ENCODE results near the gene CDH13. TPM values are rescaled to one million over a fixed set of nuclear protein-coding genes. Genes with fewer than 3 reads are reported as not detected.

The CDH13 gene
- total and polyA plus RNA-seq, 2 of the 8 experiments (the other 6 are each of a cell fraction or from before 2014, with no cell fraction given) = 2.3 to 2.4 TPM

DNA sequence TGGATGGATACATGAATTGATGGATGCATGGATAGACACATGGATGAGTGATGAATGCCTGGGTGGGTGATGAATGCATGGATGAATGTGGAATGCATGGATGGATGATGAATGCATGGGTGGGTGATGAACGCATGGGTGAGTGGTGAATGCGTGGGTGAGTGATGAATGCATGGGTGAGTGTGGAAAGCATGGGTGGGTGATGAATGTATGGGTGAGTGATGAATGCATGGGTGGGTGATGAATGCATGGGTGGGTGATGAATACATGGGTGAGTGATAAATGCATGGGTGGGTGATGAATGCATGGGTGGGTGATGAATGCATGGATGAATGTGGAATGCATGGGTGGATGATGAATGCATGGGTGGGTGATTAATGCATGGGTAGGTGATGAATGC, 1097.1 kb downstream of the CDH13 start:
- DNase-seq (ENCODE audit: low read depth in 1 of 2, low spot score in 2 of 2) (no peak), FAIRE-seq (no peak)
- Histone ChIP-seq H3K56ac (replicated peaks; ENCODE audit: insufficient read length, low read depth, low read length) (no peak overlapping the region), H3K4me2 (ENCODE audit: insufficient read depth in 1 of 2, low read depth in 2 of 2, low read length in 2 of 2) (no peak overlapping the region), H2AK5ac (ENCODE audit: low read depth, low read length) (no peak overlapping the region), H2BK120ac (replicated peaks; ENCODE audit: low read depth, low read length) (no peak overlapping the region), H2BK20ac (ENCODE audit: low read length) (no peak overlapping the region), H4K91ac (replicated peaks; ENCODE audit: insufficient read length, low read length) (no peak overlapping the region), H4K8ac (ENCODE audit: extremely low read depth, insufficient read depth, low read length) (no peak overlapping the region), H3K79me2 (ENCODE audit: control insufficient read depth in 1 of 2, insufficient read depth in 2 of 2, low read length in 2 of 2) (no peaks in the 10 kb centered on the region), H3K4me3 (ENCODE audit: extremely low read depth in 1 of 4, insufficient read depth in 2 of 4, low read depth in 3 of 4, low read length in 4 of 4) (no peak overlapping the region), H4K20me1 (replicated peaks in 1 of 2; ENCODE audit: control insufficient read depth in 1 of 2, insufficient read depth in 2 of 2, low read length in 2 of 2) (no peaks in the 10 kb centered on the region), H3K36me3 (ENCODE audit: control insufficient read depth in 2 of 4, insufficient read depth in 4 of 4, low read length in 3 of 4) (no peaks in the 10 kb centered on the region), H3K9me3 (ENCODE audit: insufficient read depth in 2 of 2, low read depth in 1 of 2, low read length in 1 of 2) (no peaks in the 10 kb centered on the region), H3K79me1 (ENCODE audit: low read depth, low read length) (no peaks in the 10 kb centered on the region), H3K27ac (ENCODE audit: low read depth, low read length) (no peak overlapping the region), H3K27me3 (replicated peaks in 1 of 4; ENCODE audit: control insufficient read depth in 3 of 4, extremely low read depth in 1 of 4, insufficient read depth in 3 of 4, low read length in 3 of 4) (no peaks in the 10 kb centered on the region), H2BK5ac (ENCODE audit: low read depth, low read length) (no peak overlapping the region), H3K4me1 (replicated peaks in 1 of 4; ENCODE audit: control insufficient read depth in 3 of 4, insufficient read depth in 4 of 4, low read length in 3 of 4) (peaks cover 0 to 2% (median 0%) of the 10 kb centered on the region in 4 experiments; a peak in 1 of 7 replicates), H4K5ac (ENCODE audit: insufficient read length, low read depth, low read length) (no peak overlapping the region), H3K18ac (ENCODE audit: extremely low read depth, low read length) (no peak overlapping the region), H2BK12ac (ENCODE audit: low read depth, low read length) (no peak overlapping the region), H3K23me2 (ENCODE audit: low read depth, low read length) (peaks cover 2% of the 10 kb centered on the region; the same call in 1 of the 2 replicates), H2AFZ (ENCODE audit: low read length) (no peak overlapping the region), H3K4ac (replicated peaks; ENCODE audit: insufficient read length, low read depth, low read length) (no peak overlapping the region), H3K9ac (replicated peaks in 1 of 4; ENCODE audit: extremely low read depth in 1 of 4, low read depth in 3 of 4, low read length in 3 of 4) (no peak overlapping the region), H2BK15ac (ENCODE audit: low read length) (no peak overlapping the region), H3K14ac (ENCODE audit: insufficient read length) (no peak overlapping the region), H3K23ac (ENCODE audit: insufficient read length) (no peak overlapping the region)
- POLR2A ChIA-PET (ENCODE audit: partially characterized antibody) = no interaction called here
- CTCF ChIA-PET (ENCODE audit: partially characterized antibody) = interaction anchor here (1.3 to 1.4 kb wide), 2 partner anchors 9 to 17 kb away, joined by 3 read pairs; no protein-coding TSS in a partner anchor
- 85% methylated on average over 2 of the region's 2 CpGs; no CpG with 5 or more reads in 1 of the 2 experiments for WGBS, 2 experiments (ENCODE audit: extremely low coverage in 1 of 2, insufficient coverage in 1 of 2, insufficient read length in 1 of 2, insufficient replicate concordance in 2 of 2, low coverage in 1 of 2, low lambda C conversion rate in 2 of 2, missing lambda C conversion rate in 1 of 2)
- TF ChIP-seq GABPA (IDR thresholded peaks at IDR 0.05; ENCODE audit: borderline replicate concordance, insufficient read depth, low read length) (no peak), JUN (IDR thresholded peaks at IDR 0.05; ENCODE audit: low read depth, low read length) (no peak), SP4 (IDR thresholded peaks at IDR 0.05; ENCODE audit: low read length) (no peak), KDM1A (IDR thresholded peaks at IDR 0.05; ENCODE audit: borderline replicate concordance, low read length) (no peak), CHD1 (IDR thresholded peaks at IDR 0.05; ENCODE audit: low read depth, low read length) (no peak), FOSL1 (IDR thresholded peaks at IDR 0.05; ENCODE audit: insufficient read depth, low read depth, low read length) (no peak), EGR1 (IDR thresholded peaks at IDR 0.05; ENCODE audit: borderline replicate concordance, low read depth, low read length) (no peak), SRF (IDR thresholded peaks at IDR 0.05; ENCODE audit: low read depth, low read length) (no peak), NANOG (IDR thresholded peaks at IDR 0.05; ENCODE audit: insufficient read depth, low read depth, low read length, poor library complexity, severe bottlenecking) (no peak), SAP30 (IDR thresholded peaks at IDR 0.05; ENCODE audit: insufficient read depth, insufficient replicate concordance, low read length) (no peak), TAF1 (IDR thresholded peaks at IDR 0.05; ENCODE audit: low read depth, low read length) (no peak), CBX5 (IDR thresholded peaks at IDR 0.05; ENCODE audit: low read depth, low read length) (no peak), CREB1 (IDR thresholded peaks at IDR 0.05) (no peak), MAFK (IDR thresholded peaks at IDR 0.05; ENCODE audit: low read depth, low read length) (no peak), RBBP5 (IDR thresholded peaks at IDR 0.05; ENCODE audit: borderline replicate concordance, low read depth, low read length) (no peak), BACH1 (IDR thresholded peaks at IDR 0.05; ENCODE audit: low read length) (no peak)
